ENCODE results near the gene EIF2S2. TPM values are rescaled to one million over a fixed set of nuclear protein-coding genes. Genes with fewer than 3 reads are reported as not detected.

The EIF2S2 gene
- total and polyA plus RNA-seq, 2 experiments from 2014 or later = 124 to 194 TPM

DNA sequence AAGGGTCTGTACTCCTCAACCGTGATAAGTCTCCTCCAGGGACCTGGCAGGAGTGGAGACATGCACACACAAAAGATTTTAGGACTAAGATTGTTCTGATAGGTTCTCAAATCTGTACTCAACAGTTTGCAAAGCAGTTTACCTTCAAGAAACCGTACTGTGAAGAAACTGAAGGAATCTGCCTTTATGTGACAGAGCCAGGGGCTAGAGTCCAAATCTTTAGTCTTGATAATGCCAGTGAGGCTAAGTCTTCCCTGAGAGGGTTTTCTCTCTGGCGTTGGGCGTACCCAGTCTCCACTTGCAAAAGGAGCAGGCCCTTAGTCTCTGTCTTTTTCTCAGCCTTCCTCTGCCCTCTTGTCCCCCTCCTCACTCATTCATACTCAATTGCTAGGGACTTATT, 70.8 kb downstream of the EIF2S2 start:
- Histone ChIP-seq H3K4me3 (no peak overlapping the region), H2AFZ (no peak overlapping the region), H3K9me2 (ENCODE audit: insufficient read depth) (no peaks in the 10 kb centered on the region; the same call in 1 of the 2 replicates), H3K27me3 (ENCODE audit: insufficient read depth) (no peaks in the 10 kb centered on the region), H4K20me1 (replicated peaks; ENCODE audit: insufficient read depth) (peaks cover 71% of the 10 kb centered on the region), H3K4me2 (no peak overlapping the region), H3K79me2 (replicated peaks; ENCODE audit: insufficient read depth) (peaks cover 92% of the 10 kb centered on the region), H3K36me3 (ENCODE audit: insufficient read depth) (no peaks in the 10 kb centered on the region), H3K4me1 (ENCODE audit: insufficient read depth) (peaks cover 27% of the 10 kb centered on the region), H3K27ac (ENCODE audit: low read depth) (no peak overlapping the region), H3F3A (replicated peaks; ENCODE audit: low read depth) (no peaks in the 10 kb centered on the region)
- Mint-ChIP-seq H3K9me3 (no peaks in the 10 kb centered on the region), H3K4me1 (peaks cover 37% of the 10 kb centered on the region), H3K27ac (no peak overlapping the region), H3K36me3 (ENCODE audit: low read depth) (no peaks in the 10 kb centered on the region), H3K27me3 (ENCODE audit: insufficient read depth, low read depth, poor library complexity) (peaks cover 6% of the 10 kb centered on the region), H3K4me3 (no peak overlapping the region)
- no peak for ATAC-seq
- no peak for TF ChIP-seq NANOG (IDR thresholded peaks at IDR 0.05; ENCODE audit: borderline replicate concordance)
- TF ChIP-seq, protein P1, sequence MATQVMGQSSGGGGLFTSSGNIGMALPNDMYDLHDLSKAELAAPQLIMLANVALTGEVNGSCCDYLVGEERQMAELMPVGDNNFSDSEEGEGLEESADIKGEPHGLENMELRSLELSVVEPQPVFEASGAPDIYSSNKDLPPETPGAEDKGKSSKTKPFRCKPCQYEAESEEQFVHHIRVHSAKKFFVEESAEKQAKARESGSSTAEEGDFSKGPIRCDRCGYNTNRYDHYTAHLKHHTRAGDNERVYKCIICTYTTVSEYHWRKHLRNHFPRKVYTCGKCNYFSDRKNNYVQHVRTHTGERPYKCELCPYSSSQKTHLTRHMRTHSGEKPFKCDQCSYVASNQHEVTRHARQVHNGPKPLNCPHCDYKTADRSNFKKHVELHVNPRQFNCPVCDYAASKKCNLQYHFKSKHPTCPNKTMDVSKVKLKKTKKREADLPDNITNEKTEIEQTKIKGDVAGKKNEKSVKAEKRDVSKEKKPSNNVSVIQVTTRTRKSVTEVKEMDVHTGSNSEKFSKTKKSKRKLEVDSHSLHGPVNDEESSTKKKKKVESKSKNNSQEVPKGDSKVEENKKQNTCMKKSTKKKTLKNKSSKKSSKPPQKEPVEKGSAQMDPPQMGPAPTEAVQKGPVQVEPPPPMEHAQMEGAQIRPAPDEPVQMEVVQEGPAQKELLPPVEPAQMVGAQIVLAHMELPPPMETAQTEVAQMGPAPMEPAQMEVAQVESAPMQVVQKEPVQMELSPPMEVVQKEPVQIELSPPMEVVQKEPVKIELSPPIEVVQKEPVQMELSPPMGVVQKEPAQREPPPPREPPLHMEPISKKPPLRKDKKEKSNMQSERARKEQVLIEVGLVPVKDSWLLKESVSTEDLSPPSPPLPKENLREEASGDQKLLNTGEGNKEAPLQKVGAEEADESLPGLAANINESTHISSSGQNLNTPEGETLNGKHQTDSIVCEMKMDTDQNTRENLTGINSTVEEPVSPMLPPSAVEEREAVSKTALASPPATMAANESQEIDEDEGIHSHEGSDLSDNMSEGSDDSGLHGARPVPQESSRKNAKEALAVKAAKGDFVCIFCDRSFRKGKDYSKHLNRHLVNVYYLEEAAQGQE (IDR thresholded peaks at IDR 0.05; ENCODE audit: unreplicated experiment) = no peak
- TF ChIP-seq STAT1 (IDR thresholded peaks at IDR 0.05; ENCODE audit: unreplicated experiment) = no peak
- TF ChIP-seq, protein P2, sequence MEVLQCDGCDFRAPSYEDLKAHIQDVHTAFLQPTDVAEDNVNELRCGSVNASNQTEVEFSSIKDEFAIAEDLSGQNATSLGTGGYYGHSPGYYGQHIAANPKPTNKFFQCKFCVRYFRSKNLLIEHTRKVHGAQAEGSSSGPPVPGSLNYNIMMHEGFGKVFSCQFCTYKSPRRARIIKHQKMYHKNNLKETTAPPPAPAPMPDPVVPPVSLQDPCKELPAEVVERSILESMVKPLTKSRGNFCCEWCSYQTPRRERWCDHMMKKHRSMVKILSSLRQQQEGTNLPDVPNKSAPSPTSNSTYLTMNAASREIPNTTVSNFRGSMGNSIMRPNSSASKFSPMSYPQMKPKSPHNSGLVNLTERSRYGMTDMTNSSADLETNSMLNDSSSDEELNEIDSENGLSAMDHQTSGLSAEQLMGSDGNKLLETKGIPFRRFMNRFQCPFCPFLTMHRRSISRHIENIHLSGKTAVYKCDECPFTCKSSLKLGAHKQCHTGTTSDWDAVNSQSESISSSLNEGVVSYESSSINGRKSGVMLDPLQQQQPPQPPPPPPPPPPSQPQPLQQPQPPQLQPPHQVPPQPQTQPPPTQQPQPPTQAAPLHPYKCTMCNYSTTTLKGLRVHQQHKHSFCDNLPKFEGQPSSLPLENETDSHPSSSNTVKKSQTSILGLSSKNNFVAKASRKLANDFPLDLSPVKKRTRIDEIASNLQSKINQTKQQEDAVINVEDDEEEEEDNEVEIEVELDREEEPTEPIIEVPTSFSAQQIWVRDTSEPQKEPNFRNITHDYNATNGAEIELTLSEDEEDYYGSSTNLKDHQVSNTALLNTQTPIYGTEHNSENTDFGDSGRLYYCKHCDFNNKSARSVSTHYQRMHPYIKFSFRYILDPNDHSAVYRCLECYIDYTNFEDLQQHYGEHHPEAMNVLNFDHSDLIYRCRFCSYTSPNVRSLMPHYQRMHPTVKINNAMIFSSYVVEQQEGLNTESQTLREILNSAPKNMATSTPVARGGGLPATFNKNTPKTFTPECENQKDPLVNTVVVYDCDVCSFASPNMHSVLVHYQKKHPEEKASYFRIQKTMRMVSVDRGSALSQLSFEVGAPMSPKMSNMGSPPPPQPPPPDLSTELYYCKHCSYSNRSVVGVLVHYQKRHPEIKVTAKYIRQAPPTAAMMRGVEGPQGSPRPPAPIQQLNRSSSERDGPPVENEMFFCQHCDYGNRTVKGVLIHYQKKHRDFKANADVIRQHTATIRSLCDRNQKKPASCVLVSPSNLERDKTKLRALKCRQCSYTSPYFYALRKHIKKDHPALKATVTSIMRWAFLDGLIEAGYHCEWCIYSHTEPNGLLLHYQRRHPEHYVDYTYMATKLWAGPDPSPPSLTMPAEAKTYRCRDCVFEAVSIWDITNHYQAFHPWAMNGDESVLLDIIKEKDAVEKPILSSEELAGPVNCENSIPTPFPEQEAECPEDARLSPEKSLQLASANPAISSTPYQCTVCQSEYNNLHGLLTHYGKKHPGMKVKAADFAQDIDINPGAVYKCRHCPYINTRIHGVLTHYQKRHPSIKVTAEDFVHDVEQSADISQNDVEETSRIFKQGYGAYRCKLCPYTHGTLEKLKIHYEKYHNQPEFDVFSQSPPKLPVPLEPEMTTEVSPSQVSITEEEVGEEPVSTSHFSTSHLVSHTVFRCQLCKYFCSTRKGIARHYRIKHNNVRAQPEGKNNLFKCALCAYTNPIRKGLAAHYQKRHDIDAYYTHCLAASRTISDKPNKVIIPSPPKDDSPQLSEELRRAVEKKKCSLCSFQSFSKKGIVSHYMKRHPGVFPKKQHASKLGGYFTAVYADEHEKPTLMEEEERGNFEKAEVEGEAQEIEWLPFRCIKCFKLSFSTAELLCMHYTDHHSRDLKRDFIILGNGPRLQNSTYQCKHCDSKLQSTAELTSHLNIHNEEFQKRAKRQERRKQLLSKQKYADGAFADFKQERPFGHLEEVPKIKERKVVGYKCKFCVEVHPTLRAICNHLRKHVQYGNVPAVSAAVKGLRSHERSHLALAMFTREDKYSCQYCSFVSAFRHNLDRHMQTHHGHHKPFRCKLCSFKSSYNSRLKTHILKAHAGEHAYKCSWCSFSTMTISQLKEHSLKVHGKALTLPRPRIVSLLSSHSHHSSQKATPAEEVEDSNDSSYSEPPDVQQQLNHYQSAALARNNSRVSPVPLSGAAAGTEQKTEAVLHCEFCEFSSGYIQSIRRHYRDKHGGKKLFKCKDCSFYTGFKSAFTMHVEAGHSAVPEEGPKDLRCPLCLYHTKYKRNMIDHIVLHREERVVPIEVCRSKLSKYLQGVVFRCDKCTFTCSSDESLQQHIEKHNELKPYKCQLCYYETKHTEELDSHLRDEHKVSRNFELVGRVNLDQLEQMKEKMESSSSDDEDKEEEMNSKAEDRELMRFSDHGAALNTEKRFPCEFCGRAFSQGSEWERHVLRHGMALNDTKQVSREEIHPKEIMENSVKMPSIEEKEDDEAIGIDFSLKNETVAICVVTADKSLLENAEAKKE (CRISPR knock-in tag; IDR thresholded peaks at IDR 0.05) = no peak
- TF ChIP-seq, protein P3, sequence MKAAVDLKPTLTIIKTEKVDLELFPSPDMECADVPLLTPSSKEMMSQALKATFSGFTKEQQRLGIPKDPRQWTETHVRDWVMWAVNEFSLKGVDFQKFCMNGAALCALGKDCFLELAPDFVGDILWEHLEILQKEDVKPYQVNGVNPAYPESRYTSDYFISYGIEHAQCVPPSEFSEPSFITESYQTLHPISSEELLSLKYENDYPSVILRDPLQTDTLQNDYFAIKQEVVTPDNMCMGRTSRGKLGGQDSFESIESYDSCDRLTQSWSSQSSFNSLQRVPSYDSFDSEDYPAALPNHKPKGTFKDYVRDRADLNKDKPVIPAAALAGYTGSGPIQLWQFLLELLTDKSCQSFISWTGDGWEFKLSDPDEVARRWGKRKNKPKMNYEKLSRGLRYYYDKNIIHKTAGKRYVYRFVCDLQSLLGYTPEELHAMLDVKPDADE (IDR thresholded peaks at IDR 0.05) = no peak
- no peak for TF ChIP-seq EZH2phosphoT487 (IDR thresholded peaks at IDR 0.05; ENCODE audit: unreplicated experiment)
- no peak for TF ChIP-seq JUNB (IDR thresholded peaks at IDR 0.05; ENCODE audit: unreplicated experiment)
- TF ChIP-seq CTCF (conservative IDR thresholded peaks at IDR 0.05; ENCODE audit: low read depth in 2 of 2) = no peak
- TF ChIP-seq EZH2 (IDR thresholded peaks at IDR 0.05; ENCODE audit: low read depth, unreplicated experiment) = no peak
- DNase-seq (ENCODE audit: low spot score) = no peak
